NB4 (cell line): ENCODE results near the gene LIPG.
"Not testable (repeated sequence)": the region's sequence is repeated elsewhere in the genome, so short reads cannot be mapped to it uniquely, and the experiment has no call there.

Source experiments
- TF ChIP-seq, protein P1 (sequence below): IDR thresholded peaks from one replicate; pipeline ENCODE4 v1.5.1; 2012; ENCODE audit warnings: low read depth, low read length
- TF ChIP-seq, protein P2 (sequence below): IDR thresholded peaks from 2 replicates; pipeline ENCODE4 v1.6.1; 2011; ENCODE audit warnings: low read depth, low read length

DNA sequence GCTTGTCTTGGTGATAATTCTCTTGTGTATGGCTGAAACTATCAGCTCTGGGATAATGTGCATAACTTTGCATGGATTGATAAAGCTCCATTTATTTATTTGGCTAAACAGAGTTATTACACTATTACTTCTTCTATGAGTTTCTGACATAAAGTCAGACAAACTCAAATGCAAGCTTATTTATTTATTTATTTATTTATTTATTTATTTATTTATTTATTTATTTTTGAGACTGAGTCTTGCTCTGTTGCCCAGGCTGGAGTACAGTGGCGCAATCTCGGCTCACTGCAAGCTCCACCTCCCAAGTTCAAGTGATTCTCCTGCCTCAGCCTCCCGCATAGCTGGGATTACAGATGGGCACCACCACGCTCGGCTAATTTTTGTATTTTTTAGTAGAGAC lies 46.9 kb upstream of the LIPG start:
- TF ChIP-seq, protein P1, sequence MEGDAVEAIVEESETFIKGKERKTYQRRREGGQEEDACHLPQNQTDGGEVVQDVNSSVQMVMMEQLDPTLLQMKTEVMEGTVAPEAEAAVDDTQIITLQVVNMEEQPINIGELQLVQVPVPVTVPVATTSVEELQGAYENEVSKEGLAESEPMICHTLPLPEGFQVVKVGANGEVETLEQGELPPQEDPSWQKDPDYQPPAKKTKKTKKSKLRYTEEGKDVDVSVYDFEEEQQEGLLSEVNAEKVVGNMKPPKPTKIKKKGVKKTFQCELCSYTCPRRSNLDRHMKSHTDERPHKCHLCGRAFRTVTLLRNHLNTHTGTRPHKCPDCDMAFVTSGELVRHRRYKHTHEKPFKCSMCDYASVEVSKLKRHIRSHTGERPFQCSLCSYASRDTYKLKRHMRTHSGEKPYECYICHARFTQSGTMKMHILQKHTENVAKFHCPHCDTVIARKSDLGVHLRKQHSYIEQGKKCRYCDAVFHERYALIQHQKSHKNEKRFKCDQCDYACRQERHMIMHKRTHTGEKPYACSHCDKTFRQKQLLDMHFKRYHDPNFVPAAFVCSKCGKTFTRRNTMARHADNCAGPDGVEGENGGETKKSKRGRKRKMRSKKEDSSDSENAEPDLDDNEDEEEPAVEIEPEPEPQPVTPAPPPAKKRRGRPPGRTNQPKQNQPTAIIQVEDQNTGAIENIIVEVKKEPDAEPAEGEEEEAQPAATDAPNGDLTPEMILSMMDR = not testable (repeated sequence)
- TF ChIP-seq, protein P2, sequence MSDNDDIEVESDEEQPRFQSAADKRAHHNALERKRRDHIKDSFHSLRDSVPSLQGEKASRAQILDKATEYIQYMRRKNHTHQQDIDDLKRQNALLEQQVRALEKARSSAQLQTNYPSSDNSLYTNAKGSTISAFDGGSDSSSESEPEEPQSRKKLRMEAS = not testable (repeated sequence)
